ENCODE results near the gene PMEPA1.

- TF ChIP-seq CTCF (IDR thresholded peaks at IDR 0.05) (no peak), POLR2A (IDR thresholded peaks at IDR 0.05) (no peak)
Measured at GRCh38 chr20:57749131-57749690, 39.4 kb upstream of the PMEPA1 start.
